HG03571 (cell line): ENCODE measurements around the gene PRKACG.
"Not testable (repeated sequence)": the region's sequence is repeated elsewhere in the genome, so short reads cannot be mapped to it uniquely, and the experiment has no call there.

Source experiments
- ATAC-seq: cut with Tn5 transposase; IDR thresholded peaks from one replicate; pipeline ENCODE4 v1.9.1; 2021; ENCODE audit not compliant: unreplicated experiment

Gene PRKACG

GRCh38 chr9:69014013-69014412, at the start of gene PRKACG:
Gene PRKACG, minus strand, starts transcription at chr9:69014113. Its CDS starts 21 bp downstream, at chr9:69014092.
- ATAC-seq = no peak

DNA sequence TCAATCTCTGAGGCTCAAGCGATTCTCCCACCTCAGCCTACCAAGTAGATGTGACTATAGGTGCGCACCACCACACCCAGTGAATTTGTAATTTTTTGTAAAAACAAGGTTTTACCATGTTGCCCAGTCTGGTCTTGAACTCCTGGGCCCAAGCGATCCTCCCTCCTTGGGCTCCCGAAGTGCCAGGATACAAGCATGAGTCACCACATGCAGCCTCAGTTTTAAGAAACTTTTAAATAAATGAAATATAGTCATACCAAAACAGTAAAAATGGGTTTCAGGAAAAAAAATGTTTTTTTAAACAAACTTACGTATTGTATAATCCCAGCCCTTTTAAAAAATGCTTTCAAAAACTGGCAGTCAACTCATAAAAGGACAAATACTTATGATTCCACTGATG, 48.3 kb upstream of the PRKACG start:
- no peak for ATAC-seq

DNA sequence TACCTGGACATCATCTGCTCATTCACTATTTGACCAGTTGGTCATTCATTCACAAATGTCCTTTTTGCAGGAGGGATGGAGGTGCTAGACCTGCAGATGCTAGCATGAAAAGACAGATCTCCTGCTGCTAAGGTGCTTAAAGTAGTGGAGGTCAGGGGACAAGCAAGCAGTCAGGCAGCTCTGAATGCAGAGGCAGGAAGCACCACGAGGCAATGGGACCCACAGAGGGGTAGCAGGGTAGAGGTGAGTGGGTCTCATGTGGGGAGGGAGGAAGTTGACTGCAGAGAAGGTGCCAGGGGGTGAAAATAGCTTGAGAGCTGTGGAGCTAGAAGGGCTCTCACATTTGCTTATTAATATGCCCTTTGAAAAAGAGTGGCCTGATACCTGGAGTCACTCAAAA, 46.9 kb upstream of the PRKACG start:
- no peak for ATAC-seq

DNA sequence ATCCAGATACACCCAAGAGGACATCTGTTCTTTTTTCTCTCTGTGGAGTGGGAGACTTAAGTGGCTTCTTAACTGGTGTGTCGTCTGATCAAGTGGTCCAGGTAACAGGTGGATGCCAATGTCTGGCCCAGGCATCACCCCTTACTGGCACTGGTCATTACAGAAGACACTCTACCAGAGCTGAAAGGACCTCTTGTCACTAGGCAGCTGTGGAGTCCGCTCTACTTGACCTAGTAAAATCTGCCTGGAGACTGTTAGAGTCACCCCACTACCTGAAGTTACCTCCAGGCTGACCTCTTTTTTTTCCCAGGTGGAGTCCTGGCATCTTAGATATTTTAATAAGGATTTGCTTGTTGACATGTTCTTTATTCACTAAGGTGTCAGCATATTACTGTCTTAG, 44.2 kb upstream of the PRKACG start:
- ATAC-seq = no peak

GRCh38 chr9:69056191-69056815, 42.4 kb upstream of the PRKACG start:
- no peak for ATAC-seq

GRCh38 chr9:69054989-69055388, 41.1 kb upstream of the PRKACG start:
- ATAC-seq = no peak

GRCh38 chr9:69050936-69051335, 37.0 kb upstream of the PRKACG start:
- not testable (repeated sequence) for ATAC-seq

- no peak for ATAC-seq
These were observed 35.2 kb upstream of the PRKACG start for GRCh38 chr9:69049094-69049493.

GRCh38 chr9:69047371-69047770, 33.5 kb upstream of the PRKACG start:
- no peak for ATAC-seq

DNA sequence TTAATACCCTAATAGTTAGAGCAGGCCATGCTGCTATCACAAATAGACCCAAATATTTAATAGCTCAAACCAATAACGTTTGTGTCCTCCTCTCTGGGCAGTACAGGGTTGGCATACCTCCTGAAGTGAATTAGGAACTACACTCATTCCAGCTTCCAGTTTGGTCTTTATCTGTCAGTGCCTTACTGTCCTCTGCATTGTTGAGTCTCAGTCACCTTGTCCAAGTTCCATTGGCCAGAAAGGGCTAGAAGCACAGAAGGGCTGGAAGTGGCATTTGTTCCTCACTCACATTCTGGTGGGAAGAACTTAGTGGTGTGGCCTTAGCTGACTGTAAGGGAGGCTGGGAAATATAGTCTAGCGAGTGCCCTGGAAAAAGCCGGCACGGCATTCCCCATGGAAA, 32.8 kb upstream of the PRKACG start:
- ATAC-seq = no peak

DNA sequence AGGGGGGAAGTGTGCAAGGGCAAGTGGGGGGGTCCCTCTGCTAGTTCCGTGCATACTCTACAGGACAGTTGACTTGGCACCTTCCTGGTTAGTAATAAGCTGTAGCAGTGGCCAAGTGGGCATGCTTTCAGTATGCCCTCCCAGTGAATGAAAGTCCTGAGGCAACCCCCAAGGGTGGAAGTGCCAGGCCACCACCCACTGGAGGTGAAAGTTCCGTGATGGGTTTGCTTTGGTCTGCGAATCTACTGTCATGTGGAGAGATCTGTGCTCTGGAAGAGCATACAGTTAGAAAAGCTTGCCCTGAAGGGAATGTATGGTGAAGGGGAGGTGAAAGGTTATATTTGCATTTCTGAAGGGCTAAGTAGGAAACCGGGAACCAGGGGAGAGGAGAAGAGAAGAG, 31.9 kb upstream of the PRKACG start:
- no peak for ATAC-seq

DNA sequence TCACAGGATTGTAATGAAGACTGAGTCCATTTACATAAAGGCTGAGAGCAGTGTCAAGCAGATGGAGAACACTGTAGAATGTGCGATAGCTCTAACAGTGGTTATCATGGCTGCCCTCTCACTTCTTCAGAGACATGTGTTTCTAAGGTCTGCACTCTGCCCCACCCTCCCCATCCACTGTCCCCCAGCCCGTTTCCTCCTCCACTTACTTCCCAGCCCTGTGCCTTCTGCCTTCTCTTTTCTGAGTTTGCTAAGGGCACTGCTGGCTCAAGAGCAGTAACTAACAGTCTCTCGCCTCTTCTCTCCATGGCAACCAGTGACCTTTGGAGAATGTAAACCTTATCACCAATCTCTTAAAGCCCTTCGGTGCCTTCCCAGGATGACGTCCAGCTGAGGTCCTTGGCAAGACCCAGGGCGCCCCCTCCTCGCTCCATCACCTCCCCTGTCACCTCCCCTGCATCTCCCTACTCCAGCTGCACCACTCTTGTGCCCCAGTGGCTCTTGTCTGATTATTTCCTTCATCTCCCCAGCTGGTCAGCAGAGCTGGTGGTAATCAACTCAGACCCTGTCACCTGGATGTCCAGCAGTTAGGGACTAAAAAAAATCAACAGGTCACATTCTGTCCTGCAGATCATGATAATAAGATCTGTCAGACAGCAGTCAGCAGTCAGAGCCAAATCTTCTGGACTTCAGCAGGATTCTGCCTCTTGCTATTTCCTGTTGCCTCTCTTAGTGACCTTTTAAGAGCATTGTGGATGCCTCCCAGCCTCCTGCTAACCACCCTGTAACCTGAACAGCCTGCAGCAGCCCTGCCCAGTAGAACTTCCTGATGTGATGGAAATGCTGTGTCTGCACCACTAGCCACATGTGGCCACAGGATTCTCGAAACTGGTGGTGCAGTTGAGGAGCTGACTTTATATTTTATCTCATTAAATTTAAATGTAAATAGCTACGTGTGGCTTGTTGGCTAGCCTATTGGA, 30.6 kb upstream of the PRKACG start:
- ATAC-seq = no peak

DNA sequence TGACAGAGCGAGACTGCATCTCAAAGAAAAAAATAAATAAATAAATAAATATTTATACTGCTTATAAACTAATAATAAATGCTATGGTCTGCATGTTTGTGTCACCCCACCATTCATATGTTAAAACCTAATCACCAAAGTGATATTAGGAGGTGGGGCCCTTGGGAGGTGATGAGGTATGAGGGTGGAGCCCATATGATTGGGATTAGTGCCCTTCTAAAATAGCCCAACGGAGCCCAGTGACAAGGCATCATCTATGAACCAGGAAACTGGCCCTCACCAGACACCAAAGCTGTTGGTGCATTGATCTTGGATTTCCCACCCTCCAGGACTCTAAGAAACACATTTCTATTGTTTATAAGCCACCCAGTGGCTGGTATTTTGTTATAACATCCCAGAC, 26.7 kb upstream of the PRKACG start:
- ATAC-seq = no peak

DNA sequence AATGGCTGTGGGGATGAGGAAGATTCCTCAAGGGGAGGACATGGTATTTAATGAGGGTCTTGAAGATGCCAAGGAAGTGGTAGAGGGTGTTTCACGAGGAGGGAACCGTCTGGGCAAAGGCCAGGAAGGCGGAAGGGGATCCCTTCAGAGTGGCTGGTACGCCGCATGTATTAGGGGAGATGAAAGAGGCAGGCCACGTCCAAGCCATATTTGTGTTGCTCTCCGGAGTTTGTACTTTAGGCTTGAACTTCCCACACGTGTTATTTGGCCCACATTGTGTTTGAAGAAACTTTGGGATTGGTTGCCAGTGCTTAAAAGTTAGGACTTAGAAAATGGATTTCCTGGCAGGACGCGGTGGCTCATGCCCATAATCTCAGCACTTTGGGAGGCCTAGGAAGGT, 22.9 kb upstream of the PRKACG start:
- ATAC-seq = no peak

- peak; percentile 7 for ATAC-seq
These were observed 22.4 kb upstream of the PRKACG start for GRCh38 chr9:69036309-69036708.

GRCh38 chr9:69035438-69036308, 21.8 kb upstream of the PRKACG start, which contains the start of gene FXN:
Gene FXN, plus strand, starts transcription at chr9:69035752. Its CDS starts 31 bp downstream, at chr9:69035783.
- peak; percentile 95 for ATAC-seq

GRCh38 chr9:69034071-69034470, 20.2 kb upstream of the PRKACG start:
- no peak for ATAC-seq

GRCh38 chr9:69030851-69031645, 17.1 kb upstream of the PRKACG start:
- no peak for ATAC-seq

GRCh38 chr9:69029535-69029934, 15.6 kb upstream of the PRKACG start:
- ATAC-seq = no peak

DNA sequence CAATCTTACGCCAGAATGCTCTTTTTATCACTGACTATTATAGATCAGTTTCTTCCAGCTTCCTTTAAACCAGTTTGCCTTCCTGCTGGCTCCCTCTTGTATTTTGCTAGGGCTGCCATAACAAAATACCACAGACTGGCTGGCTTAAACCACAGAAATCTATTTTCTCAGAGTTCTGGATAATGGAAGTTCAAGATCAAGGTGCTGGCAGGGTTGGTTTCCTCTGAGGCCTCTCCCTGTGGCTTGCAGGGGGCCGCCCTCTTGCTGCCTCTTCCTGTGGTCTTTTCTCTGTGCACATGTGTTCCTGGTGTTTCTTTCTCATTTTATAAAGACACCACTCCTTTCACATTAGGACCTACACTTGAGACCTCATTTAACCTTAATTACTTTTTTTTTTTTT, 14.8 kb upstream of the PRKACG start:
- no peak for ATAC-seq
